Karpas-422 (cell line): ENCODE data around the gene HYDIN. TPM values are rescaled to one million over a fixed set of nuclear protein-coding genes. Genes with fewer than 3 reads are reported as not detected.

Experiments used
- DNase-seq: peaks from one replicate; pipeline ENCODE4 v3.0.0-alpha.2; 2015
- H2AFZ ChIP-seq: fragments of 200-600 bp; sonication (generic); 2 replicates; pipeline ENCODE4 v1.6.1; 2014; ENCODE audit warnings: antibody characterized with exemption, low read length, mixed read lengths
- H3K27ac ChIP-seq: fragments of 200-600 bp; sonication (generic); 2 replicates; pipeline ENCODE4 v1.5.1; 2014; ENCODE audit warnings: mild to moderate bottlenecking, low read length, moderate library complexity
- H3K27me3 ChIP-seq: fragments of 200-600 bp; sonication (generic); 2 replicates; pipeline ENCODE4 v1.6.1; 2014; ENCODE audit warnings: low read length, mixed read lengths
- H3K36me3 ChIP-seq: fragments of 200-600 bp; sonication (generic); 2 replicates; pipeline ENCODE4 v1.6.1; 2014; ENCODE audit warnings: low read length, mixed read lengths; ENCODE audit not compliant: insufficient read depth
- H3K4me1 ChIP-seq: fragments of 200-600 bp; sonication (generic); 2 replicates; pipeline ENCODE4 v1.6.1; 2014; ENCODE audit warnings: mild to moderate bottlenecking, low read length, mixed read lengths
- H3K4me2 ChIP-seq: fragments of 200-600 bp; sonication (generic); 2 replicates; pipeline ENCODE4 v1.6.1; 2014; ENCODE audit warnings: low read length, low read depth, mild to moderate bottlenecking; ENCODE audit not compliant: poor library complexity, severe bottlenecking
- H3K4me3 ChIP-seq: fragments of 200-600 bp; sonication (generic); 2 replicates; pipeline ENCODE4 v1.5.1; 2014; ENCODE audit warnings: mild to moderate bottlenecking, antibody characterized with exemption, low read length, mixed read lengths
- H3K79me2 ChIP-seq: fragments of 200-600 bp; sonication (generic); 2 replicates; pipeline ENCODE4 v1.6.1; 2014; ENCODE audit warnings: mild to moderate bottlenecking, low read length, mixed read lengths
- H3K9ac ChIP-seq: fragments of 200-600 bp; sonication (generic); 2 replicates; pipeline ENCODE4 v1.6.0; 2014; ENCODE audit warnings: low read length
- H3K9me2 ChIP-seq: fragments of 200-600 bp; sonication (generic), shearing (Covaris generic); replicated peaks from 2 replicates; pipeline ENCODE4 v1.6.0; 2014; ENCODE audit warnings: mild to moderate bottlenecking, low read length, moderate library complexity; ENCODE audit not compliant: insufficient read depth
- H3K9me3 ChIP-seq: fragments of 300-700, 200-600 bp; sonication (generic); 2 replicates; pipeline ENCODE4 v1.6.1; 2014; ENCODE audit warnings: low read length, mixed read lengths
- H4K20me1 ChIP-seq: fragments of 200-600 bp; sonication (generic); 2 replicates; pipeline ENCODE4 v1.6.1; 2014; ENCODE audit warnings: mild to moderate bottlenecking, antibody characterized with exemption, low read length, low read depth; ENCODE audit not compliant: insufficient read depth
- total RNA-seq: library from RNA; depleted of rRNA; stranded (reverse); fragments of >200 nt; shearing (Covaris generic); gene quantifications from 2 replicates; pipeline ENCODE4 v1.2.3, GENCODE V29; 2014; ENCODE audit warnings: low replicate concordance

The HYDIN gene
- total RNA-seq, 1 experiment from 2014 or later = not detected

DNA sequence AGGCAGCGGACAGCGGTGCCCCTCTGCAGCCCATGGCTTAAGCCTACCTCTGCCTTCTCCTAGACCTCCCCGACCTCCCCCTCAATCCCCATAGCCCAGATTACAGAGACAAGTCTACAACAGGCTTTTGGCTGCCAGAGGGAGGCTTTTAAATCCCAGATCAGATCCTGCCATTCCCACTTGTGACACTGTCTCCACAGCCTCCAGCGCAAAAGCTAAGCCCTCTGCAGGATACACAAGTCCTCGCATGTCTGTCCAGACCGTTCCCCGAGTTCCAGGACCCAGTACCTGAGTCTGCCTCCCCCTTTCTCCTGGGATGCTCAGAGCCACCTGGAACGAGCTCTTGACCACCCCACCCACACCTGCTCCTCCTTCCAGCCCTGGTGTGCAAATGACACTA lies 460.8 kb downstream of the HYDIN start:
- Histone ChIP-seq H3K4me1 (no peaks in the 10 kb centered on the region), H3K79me2 (no peaks in the 10 kb centered on the region), H3K36me3 (peaks cover 15% of the 10 kb centered on the region; the same call in 1 of the 2 replicates), H3K27me3 (no peaks in the 10 kb centered on the region), H3K4me3 (no peak overlapping the region), H3K27ac (no peak overlapping the region), H4K20me1 (0 out of 2 replicates have a peak, but pooled peaks cover 4% of the 10 kb centered on the region), H3K9ac (no peak overlapping the region), H3K4me2 (no peak overlapping the region), H3K9me3 (no peaks in the 10 kb centered on the region), H2AFZ (no peak overlapping the region), H3K9me2 (no peaks in the 10 kb centered on the region)
- DNase-seq = no peak

GRCh38 chr16:70769131-70769530 lies 461.4 kb downstream of the HYDIN start:
- H4K20me1 ChIP-seq = 0 out of 2 replicates have a peak, but pooled peaks cover 4% of the 10 kb centered on the region
- no peak overlapping the region for H3K27ac ChIP-seq
- no peak for DNase-seq
- H3K4me1 ChIP-seq = no peaks in the 10 kb centered on the region
- H3K79me2 ChIP-seq = no peaks in the 10 kb centered on the region
- H3K9me3 ChIP-seq = no peaks in the 10 kb centered on the region
- H3K36me3 ChIP-seq = peaks cover 15% of the 10 kb centered on the region; the same call in 1 of the 2 replicates
- H2AFZ ChIP-seq = no peak overlapping the region
- H3K4me3 ChIP-seq = no peak overlapping the region
- H3K9me2 ChIP-seq = no peaks in the 10 kb centered on the region
- no peak overlapping the region for H3K4me2 ChIP-seq
- H3K9ac ChIP-seq = no peak overlapping the region
- no peaks in the 10 kb centered on the region for H3K27me3 ChIP-seq

GRCh38 chr16:70768203-70768580 lies 462.3 kb downstream of the HYDIN start:
- H4K20me1 ChIP-seq = 0 out of 2 replicates have a peak, but pooled peaks cover 4% of the 10 kb centered on the region
- no peaks in the 10 kb centered on the region for H3K4me1 ChIP-seq
- no peak overlapping the region for H2AFZ ChIP-seq
- H3K27me3 ChIP-seq = no peaks in the 10 kb centered on the region
- H3K4me2 ChIP-seq = no peak overlapping the region
- H3K79me2 ChIP-seq = no peaks in the 10 kb centered on the region
- DNase-seq = no peak
- H3K9me3 ChIP-seq = no peaks in the 10 kb centered on the region
- H3K4me3 ChIP-seq = no peak overlapping the region
- H3K9ac ChIP-seq = no peak overlapping the region
- no peak overlapping the region for H3K27ac ChIP-seq
- H3K36me3 ChIP-seq = peaks cover 15% of the 10 kb centered on the region; the same call in 1 of the 2 replicates
- H3K9me2 ChIP-seq = no peaks in the 10 kb centered on the region

DNA sequence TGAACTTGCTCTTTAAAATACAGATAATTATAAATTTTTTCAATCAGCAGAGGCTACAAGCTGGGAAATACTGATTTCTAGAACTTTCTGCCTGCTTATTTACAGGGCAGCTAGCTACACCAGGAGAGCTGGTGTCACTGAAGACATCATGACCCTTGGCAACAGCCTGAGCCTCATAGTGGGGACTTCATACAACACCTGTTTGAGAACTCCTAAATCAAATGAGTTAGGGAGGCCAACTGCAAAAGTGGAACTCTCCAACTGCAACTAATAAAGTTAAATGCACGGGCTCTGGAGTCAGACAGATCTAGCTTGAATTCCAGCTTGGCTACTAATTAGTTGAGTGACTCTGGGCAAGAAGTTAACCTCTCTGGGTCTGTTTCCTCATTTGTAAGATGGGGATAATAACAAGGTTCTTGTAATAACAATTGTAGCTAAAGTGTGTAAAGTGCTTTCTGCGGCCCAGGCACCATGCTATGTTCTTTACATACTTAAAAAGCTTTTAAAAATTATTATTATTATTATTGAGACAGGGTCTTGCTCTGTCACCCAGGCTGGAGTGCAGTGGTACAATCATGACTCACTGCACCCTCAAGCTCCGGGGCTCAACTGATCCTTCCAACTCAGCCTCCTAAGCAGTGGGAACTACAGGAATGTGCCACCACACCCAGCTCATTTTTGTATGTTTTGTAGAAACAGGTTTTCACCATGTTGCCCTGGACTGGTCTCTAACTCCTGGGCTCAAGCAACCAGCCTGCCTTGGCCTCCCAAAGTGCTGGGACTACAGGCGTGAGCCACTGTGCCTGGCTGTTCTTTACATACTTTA lies 462.9 kb downstream of the HYDIN start:
- H3K4me2 ChIP-seq = no peak overlapping the region
- H3K36me3 ChIP-seq = peaks cover 12% of the 10 kb centered on the region; the same call in 1 of the 2 replicates
- H2AFZ ChIP-seq = no peak overlapping the region
- no peak overlapping the region for H3K9ac ChIP-seq
- no peak overlapping the region for H3K27ac ChIP-seq
- H3K79me2 ChIP-seq = no peaks in the 10 kb centered on the region
- no peaks in the 10 kb centered on the region for H3K9me3 ChIP-seq
- 0 out of 2 replicates have a peak, but pooled peaks cover 4% of the 10 kb centered on the region for H4K20me1 ChIP-seq
- H3K9me2 ChIP-seq = no peaks in the 10 kb centered on the region
- no peak for DNase-seq
- no peak overlapping the region for H3K4me3 ChIP-seq
- no peaks in the 10 kb centered on the region for H3K27me3 ChIP-seq
- H3K4me1 ChIP-seq = no peaks in the 10 kb centered on the region

GRCh38 chr16:70766658-70767057 lies 463.9 kb downstream of the HYDIN start:
- no peak overlapping the region for H3K4me2 ChIP-seq
- H3K36me3 ChIP-seq = peaks cover 9% of the 10 kb centered on the region; the same call in 1 of the 2 replicates
- no peak overlapping the region for H3K4me3 ChIP-seq
- no peak overlapping the region for H3K9ac ChIP-seq
- no peak overlapping the region for H2AFZ ChIP-seq
- H4K20me1 ChIP-seq = 0 out of 2 replicates have a peak, but pooled peaks cover 4% of the 10 kb centered on the region
- no peaks in the 10 kb centered on the region for H3K27me3 ChIP-seq
- no peaks in the 10 kb centered on the region for H3K79me2 ChIP-seq
- no peak for DNase-seq
- H3K9me3 ChIP-seq = no peaks in the 10 kb centered on the region
- no peak overlapping the region for H3K27ac ChIP-seq
- H3K4me1 ChIP-seq = no peaks in the 10 kb centered on the region
- no peaks in the 10 kb centered on the region for H3K9me2 ChIP-seq

GRCh38 chr16:70766176-70766575 lies 464.3 kb downstream of the HYDIN start:
- peaks cover 8% of the 10 kb centered on the region; the same call in 1 of the 2 replicates for H3K36me3 ChIP-seq
- H3K27me3 ChIP-seq = no peaks in the 10 kb centered on the region
- H3K4me2 ChIP-seq = no peak overlapping the region
- H3K4me1 ChIP-seq = no peaks in the 10 kb centered on the region
- H4K20me1 ChIP-seq = 0 out of 2 replicates have a peak, but pooled peaks cover 4% of the 10 kb centered on the region
- H3K27ac ChIP-seq = no peak overlapping the region
- DNase-seq = no peak
- no peaks in the 10 kb centered on the region for H3K79me2 ChIP-seq
- no peak overlapping the region for H3K4me3 ChIP-seq
- no peaks in the 10 kb centered on the region for H3K9me2 ChIP-seq
- H3K9me3 ChIP-seq = no peaks in the 10 kb centered on the region
- no peak overlapping the region for H3K9ac ChIP-seq
- H2AFZ ChIP-seq = no peak overlapping the region

- H3K79me2 ChIP-seq = no peaks in the 10 kb centered on the region
- no peak overlapping the region for H2AFZ ChIP-seq
- no peaks in the 10 kb centered on the region for H3K27me3 ChIP-seq
- no peak for DNase-seq
- no peaks in the 10 kb centered on the region for H3K9me3 ChIP-seq
- H3K36me3 ChIP-seq = peaks cover 3% of the 10 kb centered on the region; the same call in 1 of the 2 replicates
- H3K27ac ChIP-seq = no peak overlapping the region
- no peak overlapping the region for H3K4me2 ChIP-seq
- H3K9me2 ChIP-seq = no peaks in the 10 kb centered on the region
- no peaks in the 10 kb centered on the region for H3K4me1 ChIP-seq
- H3K9ac ChIP-seq = no peak overlapping the region
- H3K4me3 ChIP-seq = no peak overlapping the region
- H4K20me1 ChIP-seq = 0 out of 2 replicates have a peak, but pooled peaks cover 3% of the 10 kb centered on the region
Measured at GRCh38 chr16:70765491-70765890, 465.0 kb downstream of the HYDIN start.

DNA sequence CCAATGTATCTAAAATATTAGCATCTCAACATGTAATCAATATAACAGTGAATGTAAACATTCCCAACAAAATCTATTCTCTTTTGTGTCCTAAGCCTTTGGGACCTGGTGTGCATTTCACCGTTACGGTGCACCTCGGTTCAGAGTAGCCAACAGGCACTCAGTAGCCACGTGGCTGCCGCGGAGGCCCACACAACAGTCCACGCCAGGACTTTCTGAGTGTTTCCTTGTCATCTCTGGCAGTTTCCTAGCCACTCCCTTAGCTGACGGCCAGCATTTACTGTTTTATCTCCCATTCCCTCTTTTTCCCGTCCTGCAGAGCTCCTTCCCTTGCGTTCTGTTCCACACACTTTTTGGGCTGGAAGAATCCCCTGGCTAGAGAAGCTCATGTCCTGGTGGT lies 465.9 kb downstream of the HYDIN start:
- no peaks in the 10 kb centered on the region for H3K27me3 ChIP-seq
- H3K9me3 ChIP-seq = no peaks in the 10 kb centered on the region
- no peak overlapping the region for H3K27ac ChIP-seq
- H3K36me3 ChIP-seq = no peaks in the 10 kb centered on the region
- H4K20me1 ChIP-seq = no peaks in the 10 kb centered on the region
- H3K4me2 ChIP-seq = no peak overlapping the region
- H3K9ac ChIP-seq = no peak overlapping the region
- H3K9me2 ChIP-seq = no peaks in the 10 kb centered on the region
- no peaks in the 10 kb centered on the region for H3K79me2 ChIP-seq
- no peak overlapping the region for H2AFZ ChIP-seq
- no peaks in the 10 kb centered on the region for H3K4me1 ChIP-seq
- DNase-seq = no peak
- H3K4me3 ChIP-seq = no peak overlapping the region
